SK-N-MC (cell line): ENCODE data around the gene RMI1.
"Not testable (repeated sequence)": the region's sequence is repeated elsewhere in the genome, so short reads cannot be mapped to it uniquely, and the experiment has no call there.

Source experiments
- DNase-seq: peaks from one replicate; pipeline ENCODE4 v3.0.0-alpha.2; 2011; ENCODE audit warnings: low read depth, low spot score
- H3K27ac ChIP-seq: fragments of 200-600 bp; sonication (generic); 2 replicates; pipeline ENCODE4 v1.5.1; 2016; ENCODE audit warnings: mixed run types
- H3K36me3 ChIP-seq: fragments of 200-600 bp; sonication (generic); 2 replicates; pipeline ENCODE4 v1.6.1; 2017; ENCODE audit warnings: antibody characterized with exemption, low read length, mixed read lengths; ENCODE audit not compliant: insufficient read depth
- H3K4me3 ChIP-seq: fragments of 200-600 bp; sonication (generic); 2 replicates; pipeline ENCODE4 v1.5.1; 2016
- H3K9ac ChIP-seq: fragments of 200-600 bp; sonication (generic); 2 replicates; pipeline ENCODE4 v1.8.0; 2017; ENCODE audit warnings: mixed run types, mixed read lengths; ENCODE audit not compliant: insufficient read length
- H3K9me3 ChIP-seq: fragments of 200-600 bp; sonication (generic); 2 replicates; pipeline ENCODE4 v1.6.1; 2017; ENCODE audit warnings: low read depth, mild to moderate bottlenecking, antibody characterized with exemption, low read length, moderate library complexity, mixed read lengths
- EZH2 ChIP-seq: fragments of 200-600 bp; sonication (generic); IDR thresholded peaks from one replicate; pipeline ENCODE4 v1.6.1; 2017; ENCODE audit warnings: antibody characterized with exemption
- FOXP2 ChIP-seq: optimal IDR thresholded peaks from 2 replicates; pipeline ENCODE3; 2011; ENCODE audit warnings: mild to moderate bottlenecking, moderate library complexity; ENCODE audit not compliant: insufficient read depth; ENCODE audit errors: extremely low read length, control extremely low read depth
- POLR2AphosphoS5 ChIP-seq: IDR thresholded peaks from 2 replicates; pipeline ENCODE4 v1.6.1; 2012; ENCODE audit warnings: mild to moderate bottlenecking, low read depth, low read length, borderline replicate concordance

The RMI1 gene

GRCh38 chr9:83937861-83938455 is 42.6 kb upstream of the RMI1 start:
- no peak overlapping the region for H3K27ac ChIP-seq
- no peaks in the 10 kb centered on the region for H3K36me3 ChIP-seq
- no peak overlapping the region for H3K9ac ChIP-seq
- peak; percentile 67 for DNase-seq
- TF ChIP-seq EZH2, result no peak
- no peak for TF ChIP-seq POLR2AphosphoS5
- no peak for TF ChIP-seq FOXP2
- H3K4me3 ChIP-seq, result no peak overlapping the region
- no peaks in the 10 kb centered on the region for H3K9me3 ChIP-seq

GRCh38 chr9:83940590-83941303 is 39.9 kb upstream of the RMI1 start:
- no peak overlapping the region for H3K27ac ChIP-seq
- no peak overlapping the region for H3K9ac ChIP-seq
- H3K9me3 ChIP-seq, result no peaks in the 10 kb centered on the region
- no peak overlapping the region for H3K4me3 ChIP-seq
- H3K36me3 ChIP-seq, result no peaks in the 10 kb centered on the region
- TF ChIP-seq POLR2AphosphoS5, result no peak
- TF ChIP-seq FOXP2, result no peak
- TF ChIP-seq EZH2, result no peak
- no peak for DNase-seq

GRCh38 chr9:83948096-83948495 is 32.5 kb upstream of the RMI1 start:
- not testable (repeated sequence) for H3K27ac ChIP-seq, H3K9ac ChIP-seq, H3K9me3 ChIP-seq, H3K4me3 ChIP-seq, H3K36me3 ChIP-seq, DNase-seq

GRCh38 chr9:83956086-83956435 is 24.5 kb upstream of the RMI1 start:
- DNase-seq, result no peak
- Histone ChIP-seq H3K9me3 (no peaks in the 10 kb centered on the region), H3K36me3 (no peaks in the 10 kb centered on the region), H3K4me3 (no peak overlapping the region), H3K9ac (no peak overlapping the region), H3K27ac (no peak overlapping the region)
- TF ChIP-seq POLR2AphosphoS5 (no peak), FOXP2 (no peak), EZH2 (no peak)

- Histone ChIP-seq H3K9ac (no peak overlapping the region), H3K36me3 (no peaks in the 10 kb centered on the region), H3K27ac (no peak overlapping the region), H3K4me3 (no peak overlapping the region), H3K9me3 (no peaks in the 10 kb centered on the region)
- no peak for DNase-seq
- TF ChIP-seq POLR2AphosphoS5 (no peak), EZH2 (no peak), FOXP2 (no peak)
Observed at GRCh38 chr9:83956436-83957247, 24.0 kb upstream of the RMI1 start.

- DNase-seq, result no peak
- no peak overlapping the region for H3K27ac ChIP-seq
- no peak overlapping the region for H3K4me3 ChIP-seq
- H3K9ac ChIP-seq, result no peak overlapping the region
- no peak for TF ChIP-seq FOXP2
- TF ChIP-seq POLR2AphosphoS5, result no peak
- no peak for TF ChIP-seq EZH2
- no peaks in the 10 kb centered on the region for H3K36me3 ChIP-seq
- H3K9me3 ChIP-seq, result no peaks in the 10 kb centered on the region
Observed at GRCh38 chr9:83957248-83957513, 23.4 kb upstream of the RMI1 start.

GRCh38 chr9:83959061-83959460 is 21.5 kb upstream of the RMI1 start:
- Histone ChIP-seq H3K36me3 (no peaks in the 10 kb centered on the region), H3K9ac (no peak overlapping the region), H3K27ac (no peak overlapping the region), H3K4me3 (no peak overlapping the region), H3K9me3 (no peaks in the 10 kb centered on the region)
- DNase-seq, result no peak
- TF ChIP-seq POLR2AphosphoS5 (no peak), EZH2 (no peak), FOXP2 (no peak)

GRCh38 chr9:83960991-83961390 is 19.6 kb upstream of the RMI1 start:
- Histone ChIP-seq H3K4me3 (no peak overlapping the region), H3K9ac (no peak overlapping the region), H3K27ac (no peak overlapping the region), H3K9me3 (no peaks in the 10 kb centered on the region), H3K36me3 (no peaks in the 10 kb centered on the region)
- no peak for DNase-seq
- no peak for TF ChIP-seq EZH2
- TF ChIP-seq FOXP2, result no peak

- Histone ChIP-seq H3K27ac (no peak overlapping the region), H3K9ac (no peak overlapping the region), H3K36me3 (peaks cover 11% of the 10 kb centered on the region), H3K9me3 (no peaks in the 10 kb centered on the region), H3K4me3 (no peak overlapping the region)
- no peak for DNase-seq
- TF ChIP-seq POLR2AphosphoS5 (no peak), FOXP2 (no peak), EZH2 (no peak)
Observed at GRCh38 chr9:83962165-83962564, 18.4 kb upstream of the RMI1 start.
